B cell (primary cell): Measurements from ENCODE around the gene RASA3. TPM values are rescaled to one million over a fixed set of nuclear protein-coding genes. Genes with fewer than 3 reads are reported as not detected.

Experiments used
- ATAC-seq: fragments of 200-7000 bp; cut with Tn5 transposase; one replicate; pipeline ENCODE4 v1.10.0; 2021; ENCODE audit warnings: low read depth, mild to moderate bottlenecking, moderate number of reproducible peaks, moderate library complexity
- CTCF ChIA-PET: fragments of 350-600 bp; sonication (Branson Sonifier 250); formaldehyde crosslinking; loops from one replicate; lab custom pipeline; 2021; ENCODE audit warnings: antibody characterized with exemption, inconsistent platforms; lab: Charles Lee
- POLR2A ChIA-PET: fragments of 350-600 bp; sonication (Branson Sonifier 250); formaldehyde crosslinking; loops from one replicate; lab custom pipeline; 2021; ENCODE audit warnings: antibody characterized with exemption; lab: Charles Lee
- DNase-seq: peaks from one replicate; pipeline ENCODE4 v3.0.0; 2013
- H2AFZ ChIP-seq: 2 replicates; pipeline ENCODE4 v1.6.1; 2012; ENCODE audit warnings: mild to moderate bottlenecking, low read depth, low read length; ENCODE audit not compliant: insufficient read depth, poor library complexity, severe bottlenecking
- H3K27ac ChIP-seq, 2 donors: 1 replicate in 1 of 2; 2 replicates in 1 of 2; pipeline ENCODE4 v1.5.1; 2012 to 2013; ENCODE audit warnings: low read length in 2 of 2, mild to moderate bottlenecking in 2 of 2, moderate library complexity in 1 of 2
- H3K27me3 ChIP-seq, 4 experiments: fragments of 200-600 bp in 1 of 4; sonication (generic) in 1 of 4; replicated peaks in 1 of 4; 1 replicate in 2 of 4; 2 replicates in 2 of 4; pipeline versions ENCODE4 v1.6.1 to v1.7.0; 2013 to 2016; ENCODE audit warnings: low read length in 3 of 4, mild to moderate bottlenecking in 2 of 4, mixed read lengths in 1 of 4, moderate library complexity in 1 of 4; ENCODE audit not compliant: insufficient read depth in 4 of 4, control insufficient read depth in 3 of 4; ENCODE audit errors: control extremely low read depth in 1 of 4
- H3K36me3 ChIP-seq, 2 experiments: replicated peaks in 1 of 2; 1 replicate in 1 of 2; 2 replicates in 1 of 2; pipeline versions ENCODE4 v1.6.1 to v1.7.1; 2013; ENCODE audit warnings: low read length in 1 of 2; ENCODE audit not compliant: insufficient read depth in 2 of 2, control insufficient read depth in 1 of 2; ENCODE audit errors: control extremely low read depth in 1 of 2, extremely low read depth in 1 of 2
- H3K4me1 ChIP-seq, 2 donors: fragments of 200-600 bp in 1 of 2; sonication (generic) in 1 of 2; 1 replicate in 1 of 2; 2 replicates in 1 of 2; pipeline versions ENCODE4 v1.5.1 to v1.6.1; 2013 to 2017; ENCODE audit warnings: low read length in 2 of 2; ENCODE audit not compliant: control insufficient read depth in 2 of 2, insufficient read depth in 2 of 2
- H3K4me2 ChIP-seq: replicated peaks from 2 replicates; pipeline ENCODE3; 2012; ENCODE audit warnings: mild to moderate bottlenecking, low read depth, low read length; ENCODE audit not compliant: poor library complexity, severe bottlenecking
- H3K4me3 ChIP-seq, 5 experiments: fragments of 200-600 bp in 1 of 5; sonication (generic) in 1 of 5; 1 replicate in 3 of 5; 2 replicates in 2 of 5; pipeline versions ENCODE4 v1.5.1 to v1.7.0; 2011 to 2016; ENCODE audit warnings: low read length in 4 of 5, mild to moderate bottlenecking in 4 of 5, low read depth in 2 of 5, control low read depth in 1 of 5, moderate library complexity in 1 of 5; ENCODE audit not compliant: insufficient read depth in 1 of 5; ENCODE audit errors: control extremely low read depth in 1 of 5, extremely low read depth in 1 of 5
- H3K79me2 ChIP-seq: fragments of 200-600 bp; sonication (generic); one replicate; pipeline ENCODE4 v1.6.0; 2016; ENCODE audit warnings: low read length; ENCODE audit not compliant: control insufficient read depth, insufficient read depth
- H3K9ac ChIP-seq: fragments of 200-600 bp; sonication (generic); 2 replicates; pipeline ENCODE4 v1.6.1; 2017; ENCODE audit warnings: mild to moderate bottlenecking, low read length, moderate library complexity
- H3K9me3 ChIP-seq, 3 donors: one replicate each; pipeline versions ENCODE4 v1.6.1 to v1.7.1; 2013; ENCODE audit warnings: low read length in 2 of 3; ENCODE audit not compliant: control insufficient read depth in 2 of 3, insufficient read depth in 1 of 3; ENCODE audit errors: control extremely low read depth in 1 of 3
- H4K20me1 ChIP-seq: 2 replicates; pipeline ENCODE4 v1.6.0; 2012; ENCODE audit warnings: mild to moderate bottlenecking, low read length; ENCODE audit not compliant: insufficient read depth, control insufficient read depth, poor library complexity, severe bottlenecking
- H3K27ac Mint-ChIP-seq: one replicate; pipeline ENCODE4 v1.8.0; 2021; ENCODE audit warnings: mixed read lengths
- H3K27me3 Mint-ChIP-seq: one replicate; pipeline ENCODE4 v1.8.0; 2021; ENCODE audit warnings: mixed read lengths
- H3K4me1 Mint-ChIP-seq: one replicate; pipeline ENCODE4 v1.8.0; 2021; ENCODE audit warnings: mixed read lengths
- H3K4me3 Mint-ChIP-seq: one replicate; pipeline ENCODE4 v1.8.0; 2021; ENCODE audit warnings: mixed read lengths
- H3K9me3 Mint-ChIP-seq: one replicate; pipeline ENCODE4 v1.8.0; 2022; ENCODE audit warnings: mixed read lengths; ENCODE audit not compliant: insufficient read depth
- CTCF ChIP-seq: fragments of 200-600 bp; IDR thresholded peaks from one replicate; pipeline ENCODE4 v1.8.0; 2022; ENCODE audit warnings: antibody characterized with exemption, mild to moderate bottlenecking
- EZH2 ChIP-seq: IDR thresholded peaks from 2 replicates; pipeline ENCODE4 v1.6.1; 2012; ENCODE audit warnings: borderline replicate concordance, low read depth, mild to moderate bottlenecking, moderate library complexity, low read length; ENCODE audit not compliant: insufficient read depth, poor library complexity, severe bottlenecking
- WGBS: methylation state at CpG from one replicate; pipeline ENCODE4 v1.1.5; 2013; ENCODE audit warnings: missing lambda C conversion rate; ENCODE audit not compliant: insufficient coverage; 5-methylcytosine and 5-hydroxymethylcytosine counted together
- intact Hi-C: fragments of 100-400 bp; cut with micrococcal nuclease; formaldehyde crosslinking; loops from one replicate; pipeline ENCODE4 v1.10.0; 2022
- polyA plus RNA-seq: library from polyadenylated mRNA; depleted of rRNA; stranded (reverse); fragments of >200 nt; gene quantifications from 2 replicates; pipeline ENCODE4 v1.2.3, GENCODE V29; 2012
- total RNA-seq, 2 donors: library from RNA; stranded (reverse); fragments of 120-200 nt in 1 of 2; gene quantifications; 1 replicate in 1 of 2; 2 replicates in 1 of 2; pipeline versions ENCODE4 v1.2.3 to v1.2.4, GENCODE V29; 2013 to 2022

The RASA3 gene
- total and polyA plus RNA-seq, 2 donors (not counting 1 experiment from before 2014, with no cell fraction given): 54.2 to 87.4 TPM

GRCh38 chr13:114005206-114005724, 127.2 kb downstream of the RASA3 start:
- H4K20me1 ChIP-seq: peaks cover 24% of the 10 kb centered on the region
- DNase-seq: no peak
- no peak overlapping the region for H2AFZ ChIP-seq
- H3K27ac ChIP-seq: no peak overlapping the region
- Mint-ChIP-seq H3K4me1 (no peaks in the 10 kb centered on the region), H3K9me3 (no peaks in the 10 kb centered on the region), H3K4me3 (no peak overlapping the region), H3K27ac (no peak overlapping the region), H3K27me3 (no peaks in the 10 kb centered on the region)
- ChIA-PET CTCF (no interaction called here), POLR2A (no interaction called here)
- 92% methylated on average over 14 of the region's 15 CpGs for WGBS
- H3K4me3 ChIP-seq: no peak overlapping the region
- no peaks in the 10 kb centered on the region for H3K4me1 ChIP-seq
- ATAC-seq: no peak
- no peaks in the 10 kb centered on the region for H3K79me2 ChIP-seq
- H3K36me3 ChIP-seq: peaks cover 0 to 39% of the 10 kb centered on the region in 2 experiments
- TF ChIP-seq CTCF (no peak), EZH2 (no peak)
- intact Hi-C loops: no loop called here
- H3K27me3 ChIP-seq: no peaks in the 10 kb centered on the region
- H3K9me3 ChIP-seq: no peaks in the 10 kb centered on the region
- no peak overlapping the region for H3K4me2 ChIP-seq
- no peak overlapping the region for H3K9ac ChIP-seq

- CTCF ChIA-PET: no interaction called here
- DNase-seq: no peak
- H3K27me3 ChIP-seq: no peaks in the 10 kb centered on the region
- intact Hi-C loops: no loop called here
- H3K4me2 ChIP-seq: no peak overlapping the region
- no peaks in the 10 kb centered on the region for H3K4me1 Mint-ChIP-seq
- H3K9me3 Mint-ChIP-seq: no peaks in the 10 kb centered on the region
- POLR2A ChIA-PET: no interaction called here
- no peak for TF ChIP-seq CTCF
- no peak for TF ChIP-seq EZH2
- no peak overlapping the region for H3K4me3 ChIP-seq
- H3K27me3 Mint-ChIP-seq: no peaks in the 10 kb centered on the region
- H2AFZ ChIP-seq: no peak overlapping the region
- H3K27ac Mint-ChIP-seq: no peak overlapping the region
- no peak overlapping the region for H3K9ac ChIP-seq
- H4K20me1 ChIP-seq: peaks cover 22% of the 10 kb centered on the region
- H3K27ac ChIP-seq: no peak overlapping the region
- no peak for ATAC-seq
- H3K4me1 ChIP-seq: no peaks in the 10 kb centered on the region
- no peaks in the 10 kb centered on the region for H3K79me2 ChIP-seq
- H3K9me3 ChIP-seq: no peaks in the 10 kb centered on the region
- H3K36me3 ChIP-seq: peaks cover 0 to 37% of the 10 kb centered on the region in 2 experiments
- 94% methylated on average over 38 of the region's 41 CpGs for WGBS
- H3K4me3 Mint-ChIP-seq: no peak overlapping the region
Measured at GRCh38 chr13:114004420-114005205, 127.8 kb downstream of the RASA3 start.
